GM23338 (cell line): ENCODE measurements around the gene DNASE2. TPM values are rescaled to one million over a fixed set of nuclear protein-coding genes. Genes with fewer than 3 reads are reported as not detected.

Experiments
- CREB1 ChIP-seq: fragments of 250-450 bp; sonication (Bioruptor Pico); IDR thresholded peaks from 2 replicates; pipeline ENCODE4 v1.5.0; 2020; ENCODE audit warnings: low read depth, mild to moderate bottlenecking, moderate library complexity
- ETS1 ChIP-seq: IDR thresholded peaks from 2 replicates; pipeline ENCODE4 v1.6.1; 2016; ENCODE audit warnings: antibody characterized with exemption
- NANOG ChIP-seq: IDR thresholded peaks from 2 replicates; pipeline ENCODE4 v1.6.1; 2016; ENCODE audit warnings: antibody characterized with exemption, borderline replicate concordance
- REST ChIP-seq: IDR thresholded peaks from one replicate; pipeline ENCODE4 v1.6.1; 2018; ENCODE audit warnings: antibody characterized with exemption; ENCODE audit not compliant: unreplicated experiment
- STAT1 ChIP-seq: IDR thresholded peaks from one replicate; pipeline ENCODE4 v1.6.1; 2016; ENCODE audit warnings: antibody characterized with exemption; ENCODE audit not compliant: unreplicated experiment
- ZNF331 ChIP-seq: fragments of 250-450 bp; sonication (Bioruptor Pico); IDR thresholded peaks from 2 replicates; pipeline ENCODE4 v1.5.0; 2020; ENCODE audit warnings: low read depth, mild to moderate bottlenecking, moderate library complexity
- ZNF462 ChIP-seq: fragments of 250-450 bp; sonication (Bioruptor Pico); IDR thresholded peaks from 2 replicates; pipeline ENCODE4 v1.5.0; 2020; ENCODE audit warnings: mild to moderate bottlenecking, moderate library complexity
- polyA plus RNA-seq: library from polyadenylated mRNA; unstranded; fragments of >200 nt; fragmentation: Nextera tagmentation; extraction: Ambion mirVana; gene quantifications from 2 replicates; pipeline ENCODE4 v1.2.1, GENCODE V29; 2016
- total RNA-seq: library from RNA; depleted of rRNA; stranded (reverse); fragments of >200 nt; shearing (Covaris generic); gene quantifications from 2 replicates; pipeline ENCODE4 v1.2.3, GENCODE V29; 2014

The DNASE2 gene
- total and polyA plus RNA-seq, 2 experiments from 2014 or later = 17.4 to 35.0 TPM

GRCh38 chr19:12859546-12859945 is 21.7 kb downstream of the DNASE2 start (continued):
- TF ChIP-seq ZNF462 (CRISPR knock-in tag) (no peak), CREB1 (no peak), ETS1 (no peak), ZNF331 (CRISPR knock-in tag) (no peak), REST (no peak), NANOG (no peak), STAT1 (no peak)
